Gastroesophageal sphincter (tissue), 4 donors: ENCODE data around the gene TFB1M. TPM values are rescaled to one million over a fixed set of nuclear protein-coding genes. Genes with fewer than 3 reads are reported as not detected.
"Not testable (repeated sequence)": the region's sequence is repeated elsewhere in the genome, so short reads cannot be mapped to it uniquely, and the experiment has no call there.

Experiments
- ATAC-seq: fragments of 150-250 bp; one replicate; pipeline ENCODE4 v1.9.1; 2016; ENCODE audit warnings: mild to moderate bottlenecking, moderate library complexity
- H3K27ac ChIP-seq, 4 donors: fragments of 200-600 bp; sonication (generic) in 3 of 4; 1 replicate in 3 of 4; 2 replicates in 1 of 4; pipeline ENCODE4 v1.5.1; 2016 to 2019
- H3K27me3 ChIP-seq: fragments of 200-600 bp; sonication (generic); one replicate; pipeline ENCODE4 v1.5.1; 2019
- H3K36me3 ChIP-seq, 2 donors: fragments of 200-600 bp; sonication (generic); one replicate each; pipeline ENCODE4 v1.5.1; 2019; ENCODE audit warnings: control low read depth in 1 of 2
- H3K4me1 ChIP-seq, 3 donors: fragments of 200-600 bp; sonication (generic); 1 replicate in 2 of 3; 2 replicates in 1 of 3; pipeline ENCODE4 v1.5.1; 2016 to 2019; ENCODE audit warnings: control low read depth in 2 of 3
- H3K4me3 ChIP-seq, 2 donors: fragments of 200-600 bp; sonication (generic); one replicate each; pipeline ENCODE4 v1.5.1; 2019; ENCODE audit warnings: mild to moderate bottlenecking in 1 of 2, moderate library complexity in 1 of 2
- H3K9me3 ChIP-seq, 3 donors: fragments of 200-600 bp; sonication (generic); one replicate each; pipeline ENCODE4 v1.5.1; 2017 to 2019; ENCODE audit warnings: control low read depth in 2 of 3
- EP300 ChIP-seq: sonication (generic); formaldehyde crosslinking; IDR thresholded peaks from one replicate; pipeline ENCODE4 v1.6.1; 2017; ENCODE audit warnings: antibody characterized with exemption, mild to moderate bottlenecking
- POLR2A ChIP-seq, 2 donors: fragments of 450-650 bp; IDR thresholded peaks; one replicate each; pipeline ENCODE4 v1.6.1; 2017; ENCODE audit warnings: antibody characterized with exemption in 2 of 2, mild to moderate bottlenecking in 2 of 2, moderate library complexity in 1 of 2
- POLR2AphosphoS5 ChIP-seq: sonication (generic); formaldehyde crosslinking; IDR thresholded peaks from one replicate; pipeline ENCODE4 v1.6.1; 2017; ENCODE audit warnings: antibody characterized with exemption
- WGBS, 2 donors: methylation state at CpG; one replicate each; pipeline ENCODE4 v1.1.5; 2018; ENCODE audit warnings: low coverage in 1 of 2; 5-methylcytosine and 5-hydroxymethylcytosine counted together
- total RNA-seq, 4 donors: library from RNA; depleted of rRNA; stranded (reverse); fragments of >200 nt; gene quantifications; one replicate each; pipeline ENCODE4 v1.1.0, GENCODE V29; 2016
- TF ChIP-seq, protein P1 (sequence below), 4 experiments: fragments of 200-600 bp in 2 of 4; fragments of 450-650 bp in 2 of 4; sonication (generic) in 1 of 4; IDR thresholded peaks; one replicate each; pipeline ENCODE4 v1.5.1; 2017 to 2019; ENCODE audit warnings: antibody characterized with exemption in 4 of 4, mild to moderate bottlenecking in 2 of 4, moderate library complexity in 2 of 4

TFB1M gene
- total RNA-seq, 4 donors from 2014 or later, result 6.7 to 16.4 (median 12.5) TPM

DNA sequence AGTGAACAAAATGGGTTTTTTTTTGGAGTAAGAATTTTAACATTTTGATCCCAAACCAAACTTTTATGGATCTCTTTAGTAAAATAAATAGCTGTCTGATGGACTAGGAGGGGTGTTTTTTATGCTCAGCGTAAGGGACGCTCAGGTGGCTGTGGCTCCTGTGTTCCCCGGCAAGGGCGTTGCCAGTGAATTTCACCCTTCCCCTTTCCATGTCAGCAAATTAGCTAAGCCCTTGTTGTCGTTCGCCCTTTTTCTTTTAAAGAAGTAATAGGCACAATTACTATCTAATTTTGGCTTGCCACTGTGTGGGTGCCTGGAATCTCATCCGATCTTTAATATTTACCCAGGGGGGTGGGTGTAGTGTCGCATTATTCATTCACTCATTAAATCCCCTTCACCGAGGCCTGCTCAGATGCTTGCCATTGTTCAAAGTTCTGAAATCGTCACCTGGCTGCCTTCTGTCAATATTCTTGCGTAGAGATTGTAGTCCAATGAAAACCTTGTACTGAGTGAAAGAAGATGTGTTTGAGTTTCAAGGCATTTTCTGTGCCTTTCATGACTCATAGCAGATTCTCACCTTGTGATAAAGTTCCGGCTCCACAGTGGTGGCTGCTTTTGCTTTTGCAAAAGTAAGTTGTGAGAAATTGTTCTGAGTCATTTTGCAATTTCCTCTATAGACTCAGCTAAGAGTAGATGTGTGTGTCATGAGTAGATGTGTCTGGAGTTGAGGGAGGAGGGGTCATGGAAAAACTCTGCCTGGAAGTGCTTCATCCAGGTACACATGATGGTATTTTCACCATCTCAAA is 90.4 kb downstream of the TFB1M start:
- WGBS, 2 donors, result 77 to 78% methylated on average over 7 to 12 of the region's 12 CpGs
- Histone ChIP-seq H3K27ac (no peak overlapping the region), H3K27me3 (no peaks in the 10 kb centered on the region), H3K4me1 (peaks cover 0 to 26% (median 0%) of the 10 kb centered on the region in 3 donors), H3K36me3 (no peaks in the 10 kb centered on the region), H3K9me3 (no peaks in the 10 kb centered on the region), H3K4me3 (no peak overlapping the region)
- no peak for TF ChIP-seq EP300
- TF ChIP-seq POLR2AphosphoS5, result no peak
- TF ChIP-seq POLR2A (IDR thresholded peaks at IDR 0.05), result no peak
- ATAC-seq, result no peak

GRCh38 chr6:155222506-155222905 is 91.8 kb downstream of the TFB1M start:
- H3K4me1 ChIP-seq, result peaks cover 0 to 13% (median 0%) of the 10 kb centered on the region in 3 donors
- TF ChIP-seq POLR2AphosphoS5 (no peak), POLR2A (IDR thresholded peaks at IDR 0.05) (no peak), EP300 (no peak)
- TF ChIP-seq, protein P1, sequence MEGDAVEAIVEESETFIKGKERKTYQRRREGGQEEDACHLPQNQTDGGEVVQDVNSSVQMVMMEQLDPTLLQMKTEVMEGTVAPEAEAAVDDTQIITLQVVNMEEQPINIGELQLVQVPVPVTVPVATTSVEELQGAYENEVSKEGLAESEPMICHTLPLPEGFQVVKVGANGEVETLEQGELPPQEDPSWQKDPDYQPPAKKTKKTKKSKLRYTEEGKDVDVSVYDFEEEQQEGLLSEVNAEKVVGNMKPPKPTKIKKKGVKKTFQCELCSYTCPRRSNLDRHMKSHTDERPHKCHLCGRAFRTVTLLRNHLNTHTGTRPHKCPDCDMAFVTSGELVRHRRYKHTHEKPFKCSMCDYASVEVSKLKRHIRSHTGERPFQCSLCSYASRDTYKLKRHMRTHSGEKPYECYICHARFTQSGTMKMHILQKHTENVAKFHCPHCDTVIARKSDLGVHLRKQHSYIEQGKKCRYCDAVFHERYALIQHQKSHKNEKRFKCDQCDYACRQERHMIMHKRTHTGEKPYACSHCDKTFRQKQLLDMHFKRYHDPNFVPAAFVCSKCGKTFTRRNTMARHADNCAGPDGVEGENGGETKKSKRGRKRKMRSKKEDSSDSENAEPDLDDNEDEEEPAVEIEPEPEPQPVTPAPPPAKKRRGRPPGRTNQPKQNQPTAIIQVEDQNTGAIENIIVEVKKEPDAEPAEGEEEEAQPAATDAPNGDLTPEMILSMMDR (IDR thresholded peaks at IDR 0.05), result no peak
- H3K36me3 ChIP-seq, result no peaks in the 10 kb centered on the region
- no peaks in the 10 kb centered on the region for H3K27me3 ChIP-seq
- WGBS, 2 donors, result 79 to 91% methylated on average over 4 of the region's 4 CpGs
- ATAC-seq, result no peak
- no peak overlapping the region for H3K4me3 ChIP-seq
- no peaks in the 10 kb centered on the region for H3K9me3 ChIP-seq
- H3K27ac ChIP-seq, result no peak overlapping the region

- WGBS, 2 donors, result 69 to 88% methylated on average over 3 to 4 of the region's 4 CpGs
- peaks cover 0 to 8% (median 0%) of the 10 kb centered on the region in 3 donors for H3K4me1 ChIP-seq
- H3K9me3 ChIP-seq, result no peaks in the 10 kb centered on the region
- H3K4me3 ChIP-seq, result no peak overlapping the region
- H3K36me3 ChIP-seq, result no peaks in the 10 kb centered on the region
- TF ChIP-seq, protein P1 (IDR thresholded peaks at IDR 0.05), result no peak
- TF ChIP-seq POLR2AphosphoS5, result no peak
- no peak for TF ChIP-seq POLR2A (IDR thresholded peaks at IDR 0.05)
- TF ChIP-seq EP300, result no peak
- no peak overlapping the region for H3K27ac ChIP-seq
- H3K27me3 ChIP-seq, result no peaks in the 10 kb centered on the region
- no peak for ATAC-seq
Measured at GRCh38 chr6:155221086-155221485, 93.2 kb downstream of the TFB1M start.

DNA sequence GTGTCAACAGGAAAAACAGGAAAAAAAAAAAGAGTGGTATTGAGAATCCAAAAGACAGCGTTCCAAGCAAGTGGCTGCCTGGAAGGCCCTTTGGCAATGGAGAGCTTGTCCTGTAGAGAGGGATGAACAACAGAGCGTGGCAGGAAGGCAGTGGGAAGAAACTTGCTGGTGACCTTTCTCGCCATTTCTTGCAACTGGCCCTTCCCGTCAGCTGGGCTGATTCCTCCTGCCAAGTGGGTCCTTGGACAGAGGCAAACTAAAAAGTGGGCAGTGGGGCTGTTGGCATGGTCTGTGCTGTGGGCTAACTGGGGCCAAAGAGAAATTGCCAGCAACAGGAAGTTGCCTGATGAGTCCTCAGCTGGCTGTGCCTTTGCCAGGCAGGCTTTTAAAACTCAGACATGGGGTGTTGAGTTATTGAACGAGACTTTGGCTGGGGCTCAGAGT is 94.4 kb downstream of the TFB1M start:
- WGBS, 2 donors, result 80 to 92% methylated on average over 2 to 4 of the region's 5 CpGs
- H3K9me3 ChIP-seq, result no peaks in the 10 kb centered on the region
- ATAC-seq, result no peak
- peak overlapping the region in 1 of 4 donors; percentile 15 for H3K27ac ChIP-seq
- H3K36me3 ChIP-seq, result no peaks in the 10 kb centered on the region
- TF ChIP-seq, protein P1 (IDR thresholded peaks at IDR 0.05), result no peak
- TF ChIP-seq EP300, result no peak
- TF ChIP-seq POLR2AphosphoS5, result no peak
- TF ChIP-seq POLR2A (IDR thresholded peaks at IDR 0.05), result no peak
- peaks cover 0 to 8% (median 0%) of the 10 kb centered on the region in 3 donors for H3K4me1 ChIP-seq
- no peaks in the 10 kb centered on the region for H3K27me3 ChIP-seq
- no peak overlapping the region for H3K4me3 ChIP-seq

GRCh38 chr6:155219299-155219698 is 95.0 kb downstream of the TFB1M start:
- TF ChIP-seq EP300, result no peak
- no peak overlapping the region for H3K27ac ChIP-seq
- no peak overlapping the region for H3K4me3 ChIP-seq
- peaks cover 0 to 8% (median 0%) of the 10 kb centered on the region in 3 donors for H3K4me1 ChIP-seq
- H3K36me3 ChIP-seq, result no peaks in the 10 kb centered on the region
- WGBS, 2 donors, result 90 to 93% methylated on average over 6 to 7 of the region's 7 CpGs
- H3K9me3 ChIP-seq, result no peaks in the 10 kb centered on the region
- ATAC-seq, result no peak
- no peaks in the 10 kb centered on the region for H3K27me3 ChIP-seq

DNA sequence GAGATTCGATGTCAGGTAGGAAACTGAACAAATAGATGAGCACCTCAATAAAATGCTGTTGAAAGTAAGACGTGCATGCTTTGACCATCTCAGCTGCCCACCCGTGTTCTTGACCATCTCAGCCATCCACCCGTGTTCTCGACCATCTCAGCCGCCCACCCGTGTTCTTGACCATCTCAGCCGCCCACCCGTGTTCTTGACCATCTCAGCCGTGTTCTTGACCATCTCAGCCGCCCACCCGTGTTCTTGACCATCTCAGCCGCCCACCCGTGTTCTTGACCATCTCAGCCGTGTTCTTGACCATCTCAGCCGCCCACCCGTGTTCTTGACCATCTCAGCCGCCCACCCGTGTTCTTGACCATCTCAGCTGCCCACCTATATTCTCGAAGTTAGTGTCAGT is 95.6 kb downstream of the TFB1M start:
- not testable (repeated sequence) for H3K4me3 ChIP-seq, H3K9me3 ChIP-seq, H3K4me1 ChIP-seq, H3K27me3 ChIP-seq, H3K36me3 ChIP-seq, H3K27ac ChIP-seq, ATAC-seq
- WGBS, 2 donors, result 94 to 99% methylated on average over 11 to 20 of the region's 20 CpGs
